ENCODE results near the gene LSP1.

- TF ChIP-seq POLR2AphosphoS5 (IDR thresholded peaks at IDR 0.05; ENCODE audit: low read depth, low read length) = peak; percentile 59; the same call in 1 of the 2 replicates
- no peak; the same call in none of the 2 replicates for TF ChIP-seq POLR2A (IDR thresholded peaks at IDR 0.05; ENCODE audit: low read depth, low read length)
- TF ChIP-seq TAF1 (IDR thresholded peaks at IDR 0.05; ENCODE audit: borderline replicate concordance, low read depth, low read length) = no peak
Observed at GRCh38 chr11:1916986-1917522, 64.2 kb downstream of the LSP1 start.
